ENCODE results near the gene DECR2.

DNA sequence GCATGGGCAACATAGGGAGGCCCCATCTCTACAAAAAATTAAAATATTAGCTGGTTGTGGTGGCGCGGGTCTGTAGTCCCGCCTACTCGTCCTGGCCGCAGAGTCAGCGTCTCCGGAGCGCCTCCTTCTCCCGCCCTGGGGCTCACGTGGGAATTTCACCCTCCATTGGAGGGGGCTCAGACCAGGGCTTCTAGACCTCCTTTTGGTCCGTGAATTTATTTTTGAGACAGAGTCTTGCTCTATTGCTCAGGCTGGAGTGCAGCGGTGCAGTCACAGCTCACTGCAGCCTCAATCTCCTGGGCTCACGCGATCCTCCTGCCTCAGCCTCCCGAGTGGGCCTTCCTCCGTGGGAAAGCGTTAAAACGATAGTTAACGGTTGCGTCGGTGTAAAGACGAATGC lies 5.1 kb upstream of the DECR2 start:
- TF ChIP-seq, protein P1, sequence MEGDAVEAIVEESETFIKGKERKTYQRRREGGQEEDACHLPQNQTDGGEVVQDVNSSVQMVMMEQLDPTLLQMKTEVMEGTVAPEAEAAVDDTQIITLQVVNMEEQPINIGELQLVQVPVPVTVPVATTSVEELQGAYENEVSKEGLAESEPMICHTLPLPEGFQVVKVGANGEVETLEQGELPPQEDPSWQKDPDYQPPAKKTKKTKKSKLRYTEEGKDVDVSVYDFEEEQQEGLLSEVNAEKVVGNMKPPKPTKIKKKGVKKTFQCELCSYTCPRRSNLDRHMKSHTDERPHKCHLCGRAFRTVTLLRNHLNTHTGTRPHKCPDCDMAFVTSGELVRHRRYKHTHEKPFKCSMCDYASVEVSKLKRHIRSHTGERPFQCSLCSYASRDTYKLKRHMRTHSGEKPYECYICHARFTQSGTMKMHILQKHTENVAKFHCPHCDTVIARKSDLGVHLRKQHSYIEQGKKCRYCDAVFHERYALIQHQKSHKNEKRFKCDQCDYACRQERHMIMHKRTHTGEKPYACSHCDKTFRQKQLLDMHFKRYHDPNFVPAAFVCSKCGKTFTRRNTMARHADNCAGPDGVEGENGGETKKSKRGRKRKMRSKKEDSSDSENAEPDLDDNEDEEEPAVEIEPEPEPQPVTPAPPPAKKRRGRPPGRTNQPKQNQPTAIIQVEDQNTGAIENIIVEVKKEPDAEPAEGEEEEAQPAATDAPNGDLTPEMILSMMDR (IDR thresholded peaks at IDR 0.05; ENCODE audit: insufficient read depth, low read length, poor library complexity, severe bottlenecking): no peak
- no peak for TF ChIP-seq EZH2phosphoT487 (conservative IDR thresholded peaks at IDR 0.05; ENCODE audit: low read length)

Data from SU-DHL-6 (cell line).